HFF-Myc (cell line): ENCODE data around the gene GPR75.
"Not testable (repeated sequence)": the region's sequence is repeated elsewhere in the genome, so short reads cannot be mapped to it uniquely, and the experiment has no call there.

Experiments
- DNase-seq: peaks from one replicate; pipeline ENCODE4 v3.0.0-alpha.2; 2011; ENCODE audit warnings: low read depth; ENCODE audit errors: extremely low read depth
- H3K4me3 ChIP-seq: replicated peaks from 2 replicates; pipeline ENCODE4 v1.5.1; 2011; ENCODE audit warnings: low read depth, mild to moderate bottlenecking, control low read depth, low read length
- TF ChIP-seq, protein P1 (sequence below): IDR thresholded peaks from 2 replicates; pipeline ENCODE4 v1.5.1; 2012; ENCODE audit warnings: mild to moderate bottlenecking, low read depth, low read length, control low read depth; ENCODE audit errors: missing control alignments

Gene GPR75

DNA sequence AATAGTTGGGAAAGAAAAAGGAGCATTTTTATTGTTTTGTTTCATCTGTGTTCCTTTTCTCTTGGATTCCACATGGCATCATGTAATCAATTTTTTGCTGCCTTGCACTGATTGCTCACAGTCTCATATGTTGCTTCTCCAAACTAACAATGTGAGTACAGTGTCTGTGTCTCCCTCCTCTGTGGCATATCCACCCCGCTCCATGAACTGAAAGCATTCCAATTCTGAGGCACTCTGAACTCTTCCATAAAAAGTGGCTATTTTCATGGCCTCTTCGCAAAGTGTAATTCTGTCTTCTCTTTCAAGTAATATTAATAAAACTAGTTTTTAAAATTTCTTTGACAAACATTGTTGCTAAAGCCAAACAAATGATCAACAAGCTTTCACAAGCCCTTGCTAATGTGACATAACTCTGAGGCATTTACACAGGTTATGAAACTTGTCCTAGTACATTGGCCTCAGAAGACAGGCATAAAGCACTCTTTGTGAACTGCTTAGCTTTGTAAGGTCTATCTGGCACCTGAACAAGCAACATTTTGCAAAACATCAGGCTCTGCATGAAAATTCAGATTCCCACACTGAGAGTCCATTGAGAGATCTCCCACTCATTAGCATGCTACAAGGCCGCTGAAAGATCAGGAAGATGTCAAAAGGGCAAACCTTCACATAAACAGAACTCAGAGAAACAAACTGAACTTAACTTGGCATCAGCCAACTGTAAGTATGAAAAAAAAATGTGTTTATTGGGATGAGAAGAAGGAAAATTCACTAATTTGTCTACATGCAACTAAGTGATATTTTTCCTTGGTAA lies 33.0 kb downstream of the GPR75 start:
- no peak for DNase-seq
- TF ChIP-seq, protein P1, sequence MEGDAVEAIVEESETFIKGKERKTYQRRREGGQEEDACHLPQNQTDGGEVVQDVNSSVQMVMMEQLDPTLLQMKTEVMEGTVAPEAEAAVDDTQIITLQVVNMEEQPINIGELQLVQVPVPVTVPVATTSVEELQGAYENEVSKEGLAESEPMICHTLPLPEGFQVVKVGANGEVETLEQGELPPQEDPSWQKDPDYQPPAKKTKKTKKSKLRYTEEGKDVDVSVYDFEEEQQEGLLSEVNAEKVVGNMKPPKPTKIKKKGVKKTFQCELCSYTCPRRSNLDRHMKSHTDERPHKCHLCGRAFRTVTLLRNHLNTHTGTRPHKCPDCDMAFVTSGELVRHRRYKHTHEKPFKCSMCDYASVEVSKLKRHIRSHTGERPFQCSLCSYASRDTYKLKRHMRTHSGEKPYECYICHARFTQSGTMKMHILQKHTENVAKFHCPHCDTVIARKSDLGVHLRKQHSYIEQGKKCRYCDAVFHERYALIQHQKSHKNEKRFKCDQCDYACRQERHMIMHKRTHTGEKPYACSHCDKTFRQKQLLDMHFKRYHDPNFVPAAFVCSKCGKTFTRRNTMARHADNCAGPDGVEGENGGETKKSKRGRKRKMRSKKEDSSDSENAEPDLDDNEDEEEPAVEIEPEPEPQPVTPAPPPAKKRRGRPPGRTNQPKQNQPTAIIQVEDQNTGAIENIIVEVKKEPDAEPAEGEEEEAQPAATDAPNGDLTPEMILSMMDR, result no peak
- H3K4me3 ChIP-seq, result no peak overlapping the region

DNA sequence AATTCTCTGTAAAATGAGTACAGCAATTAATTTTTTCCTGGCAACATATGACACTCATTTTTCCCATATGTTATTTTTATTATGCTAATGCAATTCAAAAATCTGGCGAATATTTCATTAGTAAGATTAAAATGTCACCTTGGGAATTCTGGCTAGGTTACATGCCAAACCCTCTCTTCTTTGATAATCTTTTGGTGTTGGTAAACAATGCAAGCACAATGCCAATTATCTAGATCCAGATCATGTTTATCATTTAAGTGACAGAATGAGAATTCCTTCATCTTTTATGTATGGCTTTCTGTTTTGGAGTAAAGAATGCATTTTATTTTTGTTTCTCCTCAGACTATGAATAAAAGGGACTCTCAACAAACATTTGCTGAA lies 33.7 kb downstream of the GPR75 start:
- no peak overlapping the region for H3K4me3 ChIP-seq
- TF ChIP-seq, protein P1, result no peak
- DNase-seq, result no peak

DNA sequence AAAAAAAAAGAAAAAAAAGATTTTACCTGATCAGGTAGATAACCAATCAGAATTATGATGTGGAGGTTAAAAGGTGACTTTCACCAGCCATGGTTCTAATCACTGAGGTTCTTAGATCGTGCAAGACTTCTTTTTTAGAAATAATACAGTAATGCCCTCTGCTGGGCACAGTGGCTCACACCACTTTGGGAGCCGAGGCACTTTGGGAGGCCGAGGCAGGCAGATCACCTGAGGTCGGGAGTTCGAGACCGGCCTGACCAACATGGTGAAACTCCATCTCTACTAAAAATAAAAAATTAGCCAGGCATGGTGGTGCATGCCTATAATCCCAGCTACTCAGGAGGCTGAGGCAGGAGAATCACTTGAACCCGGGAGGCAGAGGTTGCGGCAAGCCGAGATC lies 36.1 kb downstream of the GPR75 start:
- DNase-seq, H3K4me3 ChIP-seq: not testable (repeated sequence)

DNA sequence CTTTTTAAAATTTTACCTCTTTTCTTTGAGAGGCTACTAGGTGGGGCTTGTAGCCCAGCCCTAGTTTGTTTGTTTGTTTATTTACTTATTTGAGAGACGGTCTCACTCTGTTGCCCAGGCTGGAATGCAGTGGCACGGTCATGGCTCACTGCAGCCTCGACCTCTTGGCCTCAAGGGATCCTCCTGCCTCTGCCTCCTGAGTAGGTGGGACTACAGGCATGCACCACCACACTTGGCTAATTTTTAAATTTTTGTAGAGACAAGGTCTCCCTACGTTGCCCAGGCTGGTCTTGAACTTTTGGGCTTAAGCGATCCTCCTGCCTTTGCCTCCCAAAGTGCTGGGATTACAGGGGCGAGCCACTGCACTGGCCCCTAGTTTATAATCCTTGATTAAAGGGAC lies 38.0 kb downstream of the GPR75 start:
- TF ChIP-seq, protein P1, result no peak
- H3K4me3 ChIP-seq, result no peak overlapping the region
- DNase-seq, result no peak

DNA sequence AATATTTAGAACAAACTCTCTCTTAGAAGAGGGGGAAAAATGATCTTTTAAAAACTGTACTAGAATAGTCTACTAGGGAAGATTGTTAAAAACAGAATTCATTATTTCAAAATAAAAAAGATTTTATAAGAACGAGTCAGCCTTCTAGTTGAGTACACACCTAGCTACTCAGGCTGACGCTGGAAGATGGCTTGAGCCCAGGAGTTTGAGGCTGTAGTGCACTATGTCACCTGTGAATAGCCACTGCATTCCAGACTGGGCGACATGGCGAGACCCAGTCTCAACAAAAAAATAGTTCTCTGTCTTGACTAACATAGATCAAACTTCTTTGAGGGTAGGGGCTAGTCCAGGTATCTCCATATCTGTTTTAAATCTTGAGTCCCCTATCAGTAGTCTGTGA lies 39.1 kb downstream of the GPR75 start:
- no peak overlapping the region for H3K4me3 ChIP-seq
- no peak for DNase-seq
- TF ChIP-seq, protein P1, result no peak

DNA sequence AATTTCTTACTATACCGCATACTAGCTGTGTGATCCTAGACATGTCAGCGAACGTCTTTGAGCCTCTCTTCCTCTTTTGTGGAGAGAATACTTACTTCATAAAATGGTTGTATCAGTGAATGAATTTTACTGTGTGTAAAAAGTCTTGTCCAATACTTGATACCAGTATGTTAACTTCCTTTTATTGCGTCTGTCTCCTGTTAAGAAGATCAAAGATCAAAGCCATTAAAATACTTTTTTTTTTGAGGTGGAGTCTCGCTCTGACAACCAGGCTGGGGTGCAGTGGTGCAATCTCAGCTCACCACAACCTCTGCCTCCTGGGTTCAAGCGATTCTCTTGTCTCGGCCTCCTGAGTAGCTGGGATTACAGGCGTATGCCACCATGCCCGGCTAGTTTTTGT lies 39.7 kb downstream of the GPR75 start:
- H3K4me3 ChIP-seq, result no peak overlapping the region
- DNase-seq, result no peak
- TF ChIP-seq, protein P1, result no peak

DNA sequence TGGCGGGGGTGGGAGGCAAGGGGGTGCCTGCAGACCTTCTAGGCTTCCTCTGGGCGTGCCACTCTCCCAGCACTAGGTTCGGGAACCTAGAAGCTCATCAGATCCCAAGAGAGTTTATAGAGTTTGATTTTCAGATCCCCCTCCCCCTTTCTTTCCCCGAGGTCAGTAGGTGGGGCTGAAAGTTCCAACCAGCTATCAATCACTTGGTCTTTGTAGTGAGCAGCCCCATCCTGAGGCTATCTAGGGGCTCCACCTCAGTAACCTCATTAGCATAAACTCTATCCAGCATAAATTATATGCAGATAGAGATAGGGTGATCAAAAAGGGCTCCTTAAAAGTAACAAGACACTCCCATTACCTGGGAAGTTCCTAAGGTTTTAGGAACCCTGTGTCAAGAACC lies 40.1 kb downstream of the GPR75 start:
- no peak overlapping the region for H3K4me3 ChIP-seq
- DNase-seq, result no peak
- TF ChIP-seq, protein P1, result no peak
